K562 (cell line): ENCODE results near the gene PTPRB. TPM values are rescaled to one million over a fixed set of nuclear protein-coding genes. Genes with fewer than 3 reads are reported as not detected.

Source experiments
- EGR1 ChIP-seq: fragments of 450-650 bp; conservative IDR thresholded peaks from 2 replicates; pipeline ENCODE4 v1.6.1; 2017; ENCODE audit warnings: mild to moderate bottlenecking
- JUND ChIP-seq, 2 experiments: IDR thresholded peaks; 2 replicates in 1 of 2; 3 replicates in 1 of 2; pipeline ENCODE4 v1.6.1; 2011; ENCODE audit warnings: borderline replicate concordance in 2 of 2, low read depth in 2 of 2, low read length in 2 of 2, improper control_type of control experiment in 1 of 2, missing biosample characterization in 1 of 2, missing genetic modification characterization in 1 of 2, missing genetic modification reagents in 1 of 2
- MTA1 ChIP-seq: fragments of 450-650 bp; IDR thresholded peaks from 2 replicates; pipeline ENCODE4 v1.6.1; 2017; ENCODE audit warnings: borderline replicate concordance
- RREB1 ChIP-seq: fragments of 250-450 bp; sonication (Bioruptor Pico); IDR thresholded peaks from 2 replicates; pipeline ENCODE4 v1.4.0; 2020
- SRSF9 ChIP-seq: fragments of 200-400 bp; formaldehyde crosslinking; IDR thresholded peaks from 2 replicates; pipeline ENCODE4 v1.6.1; 2017; ENCODE audit warnings: low read depth, low read length, borderline replicate concordance
- TAF15 ChIP-seq: fragments of 200-400 bp; formaldehyde crosslinking; IDR thresholded peaks from 2 replicates; pipeline ENCODE4 v1.6.1; 2017; ENCODE audit warnings: mild to moderate bottlenecking, low read depth, low read length, moderate library complexity
- ZNF175 ChIP-seq: fragments of 200-800 bp; sonication (Bioruptor generic); IDR thresholded peaks from 2 replicates; pipeline ENCODE4 v1.6.1; 2016; ENCODE audit warnings: low read depth, mild to moderate bottlenecking, missing genetic modification characterization, missing compliant biosample characterization
- ZNF232 ChIP-seq: sonication (generic); formaldehyde crosslinking; IDR thresholded peaks from 2 replicates; pipeline ENCODE4 v1.8.0; 2022; ENCODE audit warnings: mild to moderate bottlenecking, missing genetic modification reagents
- ZNF444 ChIP-seq: fragments of 250-450 bp; sonication (Bioruptor Pico); IDR thresholded peaks from 2 replicates; pipeline ENCODE4 v1.4.0; 2020; ENCODE audit warnings: mild to moderate bottlenecking, moderate library complexity
- ZNF644 ChIP-seq: fragments of 200-800 bp; sonication (Bioruptor generic); IDR thresholded peaks from 2 replicates; pipeline ENCODE4 v1.6.1; 2016; ENCODE audit warnings: low read depth, missing genetic modification characterization, missing compliant biosample characterization
- polyA plus RNA-seq, 8 experiments: library from polyadenylated mRNA; depleted of rRNA in 4 of 8; stranded (reverse) in 5 of 8; unstranded in 3 of 8; fragments of >200 nt; fragmentation: Nextera tagmentation in 2 of 8; fragmentation: Illumina TruSeq in 1 of 8; extraction: Ambion mirVana in 2 of 8; extraction: Trizol in 1 of 8; gene quantifications; 2 replicates each; pipeline versions ENCODE4 v1.2.1 to v1.2.3, GENCODE V29; 2011 to 2014; ENCODE audit warnings: inconsistent platforms in 1 of 8, missing spikeins in 1 of 8
- total RNA-seq, 7 experiments: library from RNA; depleted of rRNA in 6 of 7; stranded (reverse); fragments of >200 nt in 6 of 7; fragmentation: Illumina TruSeq in 2 of 7; extraction: Trizol in 2 of 7; gene quantifications; 2 replicates each; pipeline versions ENCODE4 v1.2.1 to v1.2.3, GENCODE V29; 2011 to 2021; ENCODE audit warnings: low replicate concordance in 1 of 7
- TF ChIP-seq, protein P1 (sequence below): fragments of 450-650 bp; IDR thresholded peaks from 2 replicates; pipeline ENCODE4 v1.6.1; 2016; ENCODE audit warnings: mild to moderate bottlenecking, moderate library complexity

Gene PTPRB
- total and polyA plus RNA-seq, 9 of the 15 experiments (the other 6 are each of a cell fraction or from before 2014, with no cell fraction given) = 0.46 to 5.9 (median 3.1) TPM

DNA sequence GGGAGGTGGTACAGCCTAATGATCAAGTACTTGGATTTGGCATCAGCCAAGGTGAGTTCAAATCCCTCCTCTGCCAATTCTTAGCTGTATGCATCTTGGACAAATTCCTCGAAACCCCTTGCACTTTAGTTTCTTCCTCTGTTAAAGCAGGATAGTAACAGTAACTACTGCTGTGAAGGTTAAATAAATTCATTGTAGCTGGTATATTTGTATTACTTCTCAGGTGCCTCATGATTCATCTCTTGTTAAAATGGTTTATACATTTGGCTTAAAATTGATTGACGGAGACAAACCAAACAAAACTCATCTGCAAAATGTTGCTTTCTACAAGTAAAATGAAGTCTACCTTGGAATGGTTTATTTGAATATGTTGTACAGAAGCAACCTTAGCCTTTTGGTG, 2.3 kb upstream of the PTPRB start (continued):
- TF ChIP-seq, protein P1, sequence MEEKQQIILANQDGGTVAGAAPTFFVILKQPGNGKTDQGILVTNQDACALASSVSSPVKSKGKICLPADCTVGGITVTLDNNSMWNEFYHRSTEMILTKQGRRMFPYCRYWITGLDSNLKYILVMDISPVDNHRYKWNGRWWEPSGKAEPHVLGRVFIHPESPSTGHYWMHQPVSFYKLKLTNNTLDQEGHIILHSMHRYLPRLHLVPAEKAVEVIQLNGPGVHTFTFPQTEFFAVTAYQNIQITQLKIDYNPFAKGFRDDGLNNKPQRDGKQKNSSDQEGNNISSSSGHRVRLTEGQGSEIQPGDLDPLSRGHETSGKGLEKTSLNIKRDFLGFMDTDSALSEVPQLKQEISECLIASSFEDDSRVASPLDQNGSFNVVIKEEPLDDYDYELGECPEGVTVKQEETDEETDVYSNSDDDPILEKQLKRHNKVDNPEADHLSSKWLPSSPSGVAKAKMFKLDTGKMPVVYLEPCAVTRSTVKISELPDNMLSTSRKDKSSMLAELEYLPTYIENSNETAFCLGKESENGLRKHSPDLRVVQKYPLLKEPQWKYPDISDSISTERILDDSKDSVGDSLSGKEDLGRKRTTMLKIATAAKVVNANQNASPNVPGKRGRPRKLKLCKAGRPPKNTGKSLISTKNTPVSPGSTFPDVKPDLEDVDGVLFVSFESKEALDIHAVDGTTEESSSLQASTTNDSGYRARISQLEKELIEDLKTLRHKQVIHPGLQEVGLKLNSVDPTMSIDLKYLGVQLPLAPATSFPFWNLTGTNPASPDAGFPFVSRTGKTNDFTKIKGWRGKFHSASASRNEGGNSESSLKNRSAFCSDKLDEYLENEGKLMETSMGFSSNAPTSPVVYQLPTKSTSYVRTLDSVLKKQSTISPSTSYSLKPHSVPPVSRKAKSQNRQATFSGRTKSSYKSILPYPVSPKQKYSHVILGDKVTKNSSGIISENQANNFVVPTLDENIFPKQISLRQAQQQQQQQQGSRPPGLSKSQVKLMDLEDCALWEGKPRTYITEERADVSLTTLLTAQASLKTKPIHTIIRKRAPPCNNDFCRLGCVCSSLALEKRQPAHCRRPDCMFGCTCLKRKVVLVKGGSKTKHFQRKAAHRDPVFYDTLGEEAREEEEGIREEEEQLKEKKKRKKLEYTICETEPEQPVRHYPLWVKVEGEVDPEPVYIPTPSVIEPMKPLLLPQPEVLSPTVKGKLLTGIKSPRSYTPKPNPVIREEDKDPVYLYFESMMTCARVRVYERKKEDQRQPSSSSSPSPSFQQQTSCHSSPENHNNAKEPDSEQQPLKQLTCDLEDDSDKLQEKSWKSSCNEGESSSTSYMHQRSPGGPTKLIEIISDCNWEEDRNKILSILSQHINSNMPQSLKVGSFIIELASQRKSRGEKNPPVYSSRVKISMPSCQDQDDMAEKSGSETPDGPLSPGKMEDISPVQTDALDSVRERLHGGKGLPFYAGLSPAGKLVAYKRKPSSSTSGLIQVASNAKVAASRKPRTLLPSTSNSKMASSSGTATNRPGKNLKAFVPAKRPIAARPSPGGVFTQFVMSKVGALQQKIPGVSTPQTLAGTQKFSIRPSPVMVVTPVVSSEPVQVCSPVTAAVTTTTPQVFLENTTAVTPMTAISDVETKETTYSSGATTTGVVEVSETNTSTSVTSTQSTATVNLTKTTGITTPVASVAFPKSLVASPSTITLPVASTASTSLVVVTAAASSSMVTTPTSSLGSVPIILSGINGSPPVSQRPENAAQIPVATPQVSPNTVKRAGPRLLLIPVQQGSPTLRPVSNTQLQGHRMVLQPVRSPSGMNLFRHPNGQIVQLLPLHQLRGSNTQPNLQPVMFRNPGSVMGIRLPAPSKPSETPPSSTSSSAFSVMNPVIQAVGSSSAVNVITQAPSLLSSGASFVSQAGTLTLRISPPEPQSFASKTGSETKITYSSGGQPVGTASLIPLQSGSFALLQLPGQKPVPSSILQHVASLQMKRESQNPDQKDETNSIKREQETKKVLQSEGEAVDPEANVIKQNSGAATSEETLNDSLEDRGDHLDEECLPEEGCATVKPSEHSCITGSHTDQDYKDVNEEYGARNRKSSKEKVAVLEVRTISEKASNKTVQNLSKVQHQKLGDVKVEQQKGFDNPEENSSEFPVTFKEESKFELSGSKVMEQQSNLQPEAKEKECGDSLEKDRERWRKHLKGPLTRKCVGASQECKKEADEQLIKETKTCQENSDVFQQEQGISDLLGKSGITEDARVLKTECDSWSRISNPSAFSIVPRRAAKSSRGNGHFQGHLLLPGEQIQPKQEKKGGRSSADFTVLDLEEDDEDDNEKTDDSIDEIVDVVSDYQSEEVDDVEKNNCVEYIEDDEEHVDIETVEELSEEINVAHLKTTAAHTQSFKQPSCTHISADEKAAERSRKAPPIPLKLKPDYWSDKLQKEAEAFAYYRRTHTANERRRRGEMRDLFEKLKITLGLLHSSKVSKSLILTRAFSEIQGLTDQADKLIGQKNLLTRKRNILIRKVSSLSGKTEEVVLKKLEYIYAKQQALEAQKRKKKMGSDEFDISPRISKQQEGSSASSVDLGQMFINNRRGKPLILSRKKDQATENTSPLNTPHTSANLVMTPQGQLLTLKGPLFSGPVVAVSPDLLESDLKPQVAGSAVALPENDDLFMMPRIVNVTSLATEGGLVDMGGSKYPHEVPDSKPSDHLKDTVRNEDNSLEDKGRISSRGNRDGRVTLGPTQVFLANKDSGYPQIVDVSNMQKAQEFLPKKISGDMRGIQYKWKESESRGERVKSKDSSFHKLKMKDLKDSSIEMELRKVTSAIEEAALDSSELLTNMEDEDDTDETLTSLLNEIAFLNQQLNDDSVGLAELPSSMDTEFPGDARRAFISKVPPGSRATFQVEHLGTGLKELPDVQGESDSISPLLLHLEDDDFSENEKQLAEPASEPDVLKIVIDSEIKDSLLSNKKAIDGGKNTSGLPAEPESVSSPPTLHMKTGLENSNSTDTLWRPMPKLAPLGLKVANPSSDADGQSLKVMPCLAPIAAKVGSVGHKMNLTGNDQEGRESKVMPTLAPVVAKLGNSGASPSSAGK = no peak
- TF ChIP-seq RREB1 (CRISPR knock-in tag) (no peak), SRSF9 (no peak), MTA1 (no peak), JUND (IDR thresholded peaks at IDR 0.05; ENCODE audit: borderline replicate concordance, low read depth, low read length) (no peak), JUND (tag; IDR thresholded peaks at IDR 0.05; ENCODE audit: borderline replicate concordance, low read depth, low read length) (no peak), TAF15 (no peak), ZNF444 (CRISPR knock-in tag) (no peak), ZNF175 (CRISPR knock-in tag) (no peak), ZNF232 (CRISPR knock-in tag) (no peak), EGR1 (no peak), ZNF644 (tag) (no peak)
